B cell (primary cell): ENCODE data around the gene HES6. TPM values are rescaled to one million over a fixed set of nuclear protein-coding genes. Genes with fewer than 3 reads are reported as not detected.
"Not testable (repeated sequence)": the region's sequence is repeated elsewhere in the genome, so short reads cannot be mapped to it uniquely, and the experiment has no call there.

Experiments
- ATAC-seq: fragments of 200-7000 bp; cut with Tn5 transposase; one replicate; pipeline ENCODE4 v1.10.0; 2021; ENCODE audit warnings: low read depth, mild to moderate bottlenecking, moderate number of reproducible peaks, moderate library complexity
- CTCF ChIA-PET: fragments of 350-600 bp; sonication (Branson Sonifier 250); formaldehyde crosslinking; loops from one replicate; lab custom pipeline; 2021; ENCODE audit warnings: antibody characterized with exemption, inconsistent platforms; lab: Charles Lee
- POLR2A ChIA-PET: fragments of 350-600 bp; sonication (Branson Sonifier 250); formaldehyde crosslinking; loops from one replicate; lab custom pipeline; 2021; ENCODE audit warnings: antibody characterized with exemption; lab: Charles Lee
- DNase-seq: peaks from one replicate; pipeline ENCODE4 v3.0.0; 2013
- H2AFZ ChIP-seq: 2 replicates; pipeline ENCODE4 v1.6.1; 2012; ENCODE audit warnings: mild to moderate bottlenecking, low read depth, low read length; ENCODE audit not compliant: insufficient read depth, poor library complexity, severe bottlenecking
- H3K27ac ChIP-seq, 2 donors: 1 replicate in 1 of 2; 2 replicates in 1 of 2; pipeline ENCODE4 v1.5.1; 2012 to 2013; ENCODE audit warnings: low read length in 2 of 2, mild to moderate bottlenecking in 2 of 2, moderate library complexity in 1 of 2
- H3K27me3 ChIP-seq, 4 experiments: fragments of 200-600 bp in 1 of 4; sonication (generic) in 1 of 4; replicated peaks in 1 of 4; 1 replicate in 2 of 4; 2 replicates in 2 of 4; pipeline versions ENCODE4 v1.6.1 to v1.7.0; 2013 to 2016; ENCODE audit warnings: low read length in 3 of 4, mild to moderate bottlenecking in 2 of 4, mixed read lengths in 1 of 4, moderate library complexity in 1 of 4; ENCODE audit not compliant: insufficient read depth in 4 of 4, control insufficient read depth in 3 of 4; ENCODE audit errors: control extremely low read depth in 1 of 4
- H3K36me3 ChIP-seq, 2 experiments: replicated peaks in 1 of 2; 1 replicate in 1 of 2; 2 replicates in 1 of 2; pipeline versions ENCODE4 v1.6.1 to v1.7.1; 2013; ENCODE audit warnings: low read length in 1 of 2; ENCODE audit not compliant: insufficient read depth in 2 of 2, control insufficient read depth in 1 of 2; ENCODE audit errors: control extremely low read depth in 1 of 2, extremely low read depth in 1 of 2
- H3K4me1 ChIP-seq, 2 donors: fragments of 200-600 bp in 1 of 2; sonication (generic) in 1 of 2; 1 replicate in 1 of 2; 2 replicates in 1 of 2; pipeline versions ENCODE4 v1.5.1 to v1.6.1; 2013 to 2017; ENCODE audit warnings: low read length in 2 of 2; ENCODE audit not compliant: control insufficient read depth in 2 of 2, insufficient read depth in 2 of 2
- H3K4me2 ChIP-seq: replicated peaks from 2 replicates; pipeline ENCODE3; 2012; ENCODE audit warnings: mild to moderate bottlenecking, low read depth, low read length; ENCODE audit not compliant: poor library complexity, severe bottlenecking
- H3K4me3 ChIP-seq, 5 experiments: fragments of 200-600 bp in 1 of 5; sonication (generic) in 1 of 5; 1 replicate in 3 of 5; 2 replicates in 2 of 5; pipeline versions ENCODE4 v1.5.1 to v1.7.0; 2011 to 2016; ENCODE audit warnings: low read length in 4 of 5, mild to moderate bottlenecking in 4 of 5, low read depth in 2 of 5, control low read depth in 1 of 5, moderate library complexity in 1 of 5; ENCODE audit not compliant: insufficient read depth in 1 of 5; ENCODE audit errors: control extremely low read depth in 1 of 5, extremely low read depth in 1 of 5
- H3K79me2 ChIP-seq: fragments of 200-600 bp; sonication (generic); one replicate; pipeline ENCODE4 v1.6.0; 2016; ENCODE audit warnings: low read length; ENCODE audit not compliant: control insufficient read depth, insufficient read depth
- H3K9ac ChIP-seq: fragments of 200-600 bp; sonication (generic); 2 replicates; pipeline ENCODE4 v1.6.1; 2017; ENCODE audit warnings: mild to moderate bottlenecking, low read length, moderate library complexity
- H3K9me3 ChIP-seq, 3 donors: one replicate each; pipeline versions ENCODE4 v1.6.1 to v1.7.1; 2013; ENCODE audit warnings: low read length in 2 of 3; ENCODE audit not compliant: control insufficient read depth in 2 of 3, insufficient read depth in 1 of 3; ENCODE audit errors: control extremely low read depth in 1 of 3
- H4K20me1 ChIP-seq: 2 replicates; pipeline ENCODE4 v1.6.0; 2012; ENCODE audit warnings: mild to moderate bottlenecking, low read length; ENCODE audit not compliant: insufficient read depth, control insufficient read depth, poor library complexity, severe bottlenecking
- H3K27ac Mint-ChIP-seq: one replicate; pipeline ENCODE4 v1.8.0; 2021; ENCODE audit warnings: mixed read lengths
- H3K27me3 Mint-ChIP-seq: one replicate; pipeline ENCODE4 v1.8.0; 2021; ENCODE audit warnings: mixed read lengths
- H3K4me1 Mint-ChIP-seq: one replicate; pipeline ENCODE4 v1.8.0; 2021; ENCODE audit warnings: mixed read lengths
- H3K4me3 Mint-ChIP-seq: one replicate; pipeline ENCODE4 v1.8.0; 2021; ENCODE audit warnings: mixed read lengths
- H3K9me3 Mint-ChIP-seq: one replicate; pipeline ENCODE4 v1.8.0; 2022; ENCODE audit warnings: mixed read lengths; ENCODE audit not compliant: insufficient read depth
- CTCF ChIP-seq: fragments of 200-600 bp; IDR thresholded peaks from one replicate; pipeline ENCODE4 v1.8.0; 2022; ENCODE audit warnings: antibody characterized with exemption, mild to moderate bottlenecking
- EZH2 ChIP-seq: IDR thresholded peaks from 2 replicates; pipeline ENCODE4 v1.6.1; 2012; ENCODE audit warnings: borderline replicate concordance, low read depth, mild to moderate bottlenecking, moderate library complexity, low read length; ENCODE audit not compliant: insufficient read depth, poor library complexity, severe bottlenecking
- WGBS: methylation state at CpG from one replicate; pipeline ENCODE4 v1.1.5; 2013; ENCODE audit warnings: missing lambda C conversion rate; ENCODE audit not compliant: insufficient coverage; 5-methylcytosine and 5-hydroxymethylcytosine counted together
- intact Hi-C: fragments of 100-400 bp; cut with micrococcal nuclease; formaldehyde crosslinking; loops from one replicate; pipeline ENCODE4 v1.10.0; 2022
- polyA plus RNA-seq: library from polyadenylated mRNA; depleted of rRNA; stranded (reverse); fragments of >200 nt; gene quantifications from 2 replicates; pipeline ENCODE4 v1.2.3, GENCODE V29; 2012
- total RNA-seq, 2 donors: library from RNA; stranded (reverse); fragments of 120-200 nt in 1 of 2; gene quantifications; 1 replicate in 1 of 2; 2 replicates in 1 of 2; pipeline versions ENCODE4 v1.2.3 to v1.2.4, GENCODE V29; 2013 to 2022

HES6 gene
- total and polyA plus RNA-seq, 2 donors (not counting 1 experiment from before 2014, with no cell fraction given), result 6.5 to 14.3 TPM

DNA sequence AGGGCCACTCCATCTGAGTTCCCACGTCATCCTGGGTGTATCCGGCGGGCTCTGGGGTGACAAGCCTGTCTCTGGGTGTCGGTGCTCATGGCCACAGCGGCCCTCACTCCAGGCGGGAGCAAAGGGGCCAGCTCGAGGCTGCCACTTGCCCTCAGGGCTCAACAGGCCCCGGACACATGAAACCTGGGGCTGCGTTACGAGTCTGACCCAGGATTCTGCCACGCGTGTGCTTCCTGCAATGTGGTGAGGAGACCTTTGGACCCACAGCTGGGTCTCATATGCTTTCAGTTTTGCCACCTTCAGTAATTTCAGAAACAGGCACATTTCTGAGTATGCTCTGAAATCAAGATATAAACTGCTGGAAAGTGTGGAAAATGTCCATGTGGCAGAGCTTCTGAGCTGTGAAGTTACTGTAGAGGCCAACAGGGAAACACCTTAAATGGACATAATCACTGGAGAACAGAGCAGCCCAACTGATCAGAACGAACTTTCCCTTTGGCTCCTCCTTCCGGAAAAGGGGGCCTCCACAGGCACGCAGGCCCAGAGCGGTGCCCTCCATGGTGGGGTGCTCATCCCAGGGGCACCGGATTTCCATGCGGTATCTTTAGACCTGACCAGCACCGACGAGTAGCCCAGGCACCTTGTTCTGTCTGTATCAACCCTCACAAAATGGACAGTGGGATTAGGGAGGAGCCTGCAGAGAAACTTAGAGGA lies 34.5 kb upstream of the HES6 start:
- H3K4me2 ChIP-seq, result no peak overlapping the region
- H3K9me3 ChIP-seq, result peaks cover 0 to 3% (median 0%) of the 10 kb centered on the region in 3 donors
- TF ChIP-seq CTCF (no peak), EZH2 (no peak)
- no peak overlapping the region for H3K9ac ChIP-seq
- intact Hi-C loops, result no loop called here
- no peak overlapping the region for H3K27ac Mint-ChIP-seq
- H4K20me1 ChIP-seq, result peaks cover 10% of the 10 kb centered on the region
- H3K4me3 Mint-ChIP-seq, result no peak overlapping the region
- H3K4me1 Mint-ChIP-seq, result peaks cover 5% of the 10 kb centered on the region
- WGBS, result over 99% methylated on average over 19 of the region's 20 CpGs
- H3K27me3 ChIP-seq, result no peaks in the 10 kb centered on the region
- ATAC-seq (no peak), DNase-seq (no peak)
- no peaks in the 10 kb centered on the region for H3K4me1 ChIP-seq
- no peak overlapping the region for H3K27ac ChIP-seq
- H3K4me3 ChIP-seq, result no peak overlapping the region
- peaks cover 12% of the 10 kb centered on the region for H3K79me2 ChIP-seq
- CTCF ChIA-PET, result no interaction called here
- no peaks in the 10 kb centered on the region for H3K27me3 Mint-ChIP-seq
- peaks cover 0 to 60% of the 10 kb centered on the region in 2 experiments for H3K36me3 ChIP-seq
- H2AFZ ChIP-seq, result no peak overlapping the region
- POLR2A ChIA-PET, result no interaction called here
- H3K9me3 Mint-ChIP-seq, result no peaks in the 10 kb centered on the region

DNA sequence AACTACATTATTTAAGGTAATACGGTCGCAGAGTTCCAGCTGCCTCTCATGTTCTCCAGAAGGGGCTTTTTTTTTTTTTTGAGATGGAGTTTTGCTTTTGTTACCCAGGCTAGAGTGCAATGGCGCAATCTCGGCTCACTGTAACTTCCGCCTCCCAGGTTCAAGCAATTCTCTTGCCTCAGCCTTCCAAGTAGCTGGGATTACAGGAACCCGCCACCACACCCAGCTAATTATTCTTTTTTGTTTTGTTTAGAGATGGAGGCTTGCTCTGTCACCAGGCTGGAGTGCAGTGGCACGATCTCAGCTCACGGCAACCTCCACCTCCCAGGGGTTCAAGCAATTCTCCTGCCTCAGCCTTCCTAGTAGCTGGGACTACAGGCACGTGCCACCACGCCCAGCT lies 33.6 kb upstream of the HES6 start:
- CTCF ChIA-PET, result interaction anchor here (1.2 kb wide), 1 partner anchor 10 kb away, joined by 4 read pairs; no protein-coding TSS in a partner anchor
- H3K79me2 ChIP-seq, DNase-seq, intact Hi-C loops, H4K20me1 ChIP-seq, H3K27me3 ChIP-seq, POLR2A ChIA-PET, ATAC-seq, H3K27me3 Mint-ChIP-seq, H3K4me2 ChIP-seq, H3K9ac ChIP-seq, H3K27ac Mint-ChIP-seq, H3K27ac ChIP-seq, H3K9me3 ChIP-seq, H3K9me3 Mint-ChIP-seq, H3K4me3 Mint-ChIP-seq, H3K4me1 ChIP-seq, H3K4me1 Mint-ChIP-seq, H3K4me3 ChIP-seq, H2AFZ ChIP-seq: not testable (repeated sequence)
- WGBS, result no CpG with 5 or more reads among the region's 10 CpGs
- H3K36me3 ChIP-seq, result peaks cover 0 to 62% of the 10 kb centered on the region in 2 experiments
